K562 (cell line): ENCODE data around the gene SEMA6C. TPM values are rescaled to one million over a fixed set of nuclear protein-coding genes. Genes with fewer than 3 reads are reported as not detected.

Source experiments
- ATAC-seq: fragments of 200-7000 bp; cut with Tn5 transposase; 3 replicates; pipeline ENCODE4 v1.9.1; 2020; ENCODE audit warnings: moderate library complexity
- BruUV-seq: library from RNA; stranded (reverse); fragments of 400-500 nt; replicated peaks from 2 replicates; lab custom pipeline; 2021; lab: Mats Ljungman, UMichigan
- CTCF ChIA-PET: fragments of 300-600 bp; formaldehyde crosslinking; extraction: SDS; loops from one replicate; lab custom pipeline; 2021; ENCODE audit warnings: low intra/inter-chr PET ratio; lab: Yijun Ruan, JAX
- POLR2A ChIA-PET: fragments of 300-600, 350-650 bp; sonication (Branson Sonifier 250); formaldehyde crosslinking; extraction: SDS; loops from one replicate; lab custom pipeline; 2021; ENCODE audit warnings: antibody characterized with exemption, inconsistent platforms; lab: Yijun Ruan, JAX
- DNase-seq, 4 experiments: peaks; one replicate each; pipeline versions ENCODE4 v3.0.0 to v3.0.0-alpha.2; 2011 to 2018; ENCODE audit warnings: low spot score in 3 of 4, mixed read lengths in 3 of 4; ENCODE audit errors: extremely low read depth in 1 of 4
- FAIRE-seq: peaks from 2 replicates; lab custom pipeline; 2011; peaks lifted over from hg19 to GRCh38; lab: Jason Lieb, UNC
- H2AFZ ChIP-seq: 2 replicates; pipeline ENCODE4 v1.6.0; 2011; ENCODE audit warnings: low read depth, low read length, control low read depth, inconsistent platforms
- H3K27ac ChIP-seq: fragments of 200-600 bp; 3 replicates; pipeline ENCODE4 v1.8.0; 2011; ENCODE audit warnings: low read depth, mild to moderate bottlenecking, control low read depth, inconsistent platforms, low read length, moderate library complexity, mixed read lengths; ENCODE audit errors: extremely low read depth
- H3K27me3 ChIP-seq, 2 experiments: fragments of 300-600 bp in 1 of 2; 2 replicates in 1 of 2; 3 replicates in 1 of 2; pipeline versions ENCODE4 v1.6.0 to v1.8.0; 2011; ENCODE audit warnings: inconsistent platforms in 2 of 2, low read length in 2 of 2, mild to moderate bottlenecking in 1 of 2, mixed read lengths in 1 of 2, moderate library complexity in 1 of 2; ENCODE audit not compliant: control insufficient read depth in 2 of 2, insufficient read depth in 2 of 2
- H3K36me3 ChIP-seq: fragments of 300-600 bp; 3 replicates; pipeline ENCODE4 v1.8.0; 2011; ENCODE audit warnings: mild to moderate bottlenecking, low read length, inconsistent platforms; ENCODE audit not compliant: control insufficient read depth, insufficient read depth
- H3K4me1 ChIP-seq, 2 experiments: fragments of 200-600 bp in 1 of 2; replicated peaks in 1 of 2; 2 replicates in 1 of 2; 3 replicates in 1 of 2; pipeline versions ENCODE4 v1.5.1 to v1.8.0; 2011; ENCODE audit warnings: inconsistent platforms in 2 of 2, low read length in 2 of 2, mild to moderate bottlenecking in 1 of 2, mixed read lengths in 1 of 2, moderate library complexity in 1 of 2; ENCODE audit not compliant: control insufficient read depth in 2 of 2, insufficient read depth in 2 of 2
- H3K4me2 ChIP-seq: 2 replicates; pipeline ENCODE4 v1.6.1; 2011; ENCODE audit warnings: low read length, control low read depth, inconsistent platforms, mixed read lengths; ENCODE audit not compliant: insufficient read depth
- H3K4me3 ChIP-seq: fragments of 200-600 bp; sonication (generic), shearing (Covaris generic); 2 replicates; pipeline ENCODE4 v1.5.1; 2016; ENCODE audit warnings: control low read depth, inconsistent platforms
- H3K79me2 ChIP-seq: fragments of 200-600 bp; 3 replicates; pipeline ENCODE4 v1.8.0; 2011; ENCODE audit warnings: low read length, inconsistent platforms; ENCODE audit not compliant: control insufficient read depth, insufficient read depth
- H3K9ac ChIP-seq, 2 experiments: 2 replicates each; pipeline versions ENCODE4 v1.6.0 to v1.6.1; 2011; ENCODE audit warnings: low read depth in 2 of 2, low read length in 2 of 2, control low read depth in 1 of 2, inconsistent platforms in 1 of 2, mild to moderate bottlenecking in 1 of 2, mixed read lengths in 1 of 2; ENCODE audit not compliant: insufficient read depth in 1 of 2
- H3K9me1 ChIP-seq: one replicate; pipeline ENCODE4 v1.6.0; 2011; ENCODE audit warnings: inconsistent platforms, mild to moderate bottlenecking, low read length, moderate library complexity; ENCODE audit not compliant: control insufficient read depth, insufficient read depth
- H3K9me3 ChIP-seq: replicated peaks from 2 replicates; pipeline ENCODE4 v1.5.1; 2011; ENCODE audit warnings: low read depth, low read length, inconsistent platforms; ENCODE audit not compliant: control insufficient read depth, insufficient read depth
- H4K20me1 ChIP-seq: replicated peaks from 2 replicates; pipeline ENCODE4 v1.6.1; 2011; ENCODE audit warnings: low read length, inconsistent platforms, mixed read lengths; ENCODE audit not compliant: control insufficient read depth, insufficient read depth
- C11orf30 ChIP-seq: fragments of 450-650 bp; IDR thresholded peaks from 2 replicates; pipeline ENCODE4 v1.6.1; 2016; ENCODE audit warnings: low read depth, mild to moderate bottlenecking
- GATAD2B ChIP-seq: fragments of 450-650 bp; IDR thresholded peaks from 2 replicates; pipeline ENCODE4 v1.6.1; 2017; ENCODE audit warnings: mild to moderate bottlenecking, borderline replicate concordance
- MAFF ChIP-seq: IDR thresholded peaks from 2 replicates; pipeline ENCODE4 v1.6.1; 2012; ENCODE audit warnings: low read length, improper control_type of control experiment
- MAFG ChIP-seq: fragments of 450-650 bp; conservative IDR thresholded peaks from 2 replicates; pipeline ENCODE4 v1.6.1; 2016; ENCODE audit warnings: missing genetic modification characterization, missing compliant biosample characterization
- MCM3 ChIP-seq: fragments of 450-650 bp; IDR thresholded peaks from 2 replicates; pipeline ENCODE4 v1.6.1; 2016
- NFE2 ChIP-seq: IDR thresholded peaks from 2 replicates; pipeline ENCODE4 v1.6.1; 2014; ENCODE audit warnings: antibody characterized with exemption, low read depth
- NFE2L1 ChIP-seq: fragments of 450-650 bp; IDR thresholded peaks from 2 replicates; pipeline ENCODE4 v1.6.1; 2016; ENCODE audit warnings: missing genetic modification characterization, low read depth, mild to moderate bottlenecking, missing compliant biosample characterization, moderate library complexity, borderline replicate concordance
- ZNF316 ChIP-seq: fragments of 450-650 bp; IDR thresholded peaks from 2 replicates; pipeline ENCODE4 v1.6.1; 2016
- WGBS: fragments of 100-300 bp; shearing (Covaris generic); methylation state at CpG from one replicate; pipeline ENCODE4 v1.1.6; 2016; ENCODE audit warnings: low coverage, mixed read lengths; ENCODE audit not compliant: insufficient coverage; ENCODE audit errors: missing lambda C conversion rate; 5-methylcytosine and 5-hydroxymethylcytosine counted together
- in situ Hi-C: fragments of 300-500 bp; cut with MboI; formaldehyde crosslinking; loops from 4 replicates; pipeline ENCODE4 v1.15.0; 2018; ENCODE audit warnings: inconsistent platforms, mixed read lengths
- intact Hi-C: fragments of 100-400 bp; cut with micrococcal nuclease; formaldehyde crosslinking; loops from 2 replicates; pipeline ENCODE4 v1.14.2; 2022
- polyA plus RNA-seq, 8 experiments: library from polyadenylated mRNA; depleted of rRNA in 4 of 8; stranded (reverse) in 5 of 8; unstranded in 3 of 8; fragments of >200 nt; fragmentation: Nextera tagmentation in 2 of 8; fragmentation: Illumina TruSeq in 1 of 8; extraction: Ambion mirVana in 2 of 8; extraction: Trizol in 1 of 8; gene quantifications; 2 replicates each; pipeline versions ENCODE4 v1.2.1 to v1.2.3, GENCODE V29; 2011 to 2014; ENCODE audit warnings: inconsistent platforms in 1 of 8, missing spikeins in 1 of 8
- total RNA-seq, 7 experiments: library from RNA; depleted of rRNA in 6 of 7; stranded (reverse); fragments of >200 nt in 6 of 7; fragmentation: Illumina TruSeq in 2 of 7; extraction: Trizol in 2 of 7; gene quantifications; 2 replicates each; pipeline versions ENCODE4 v1.2.1 to v1.2.3, GENCODE V29; 2011 to 2021; ENCODE audit warnings: low replicate concordance in 1 of 7

The SEMA6C gene
- total and polyA plus RNA-seq, 9 of the 15 experiments (the other 6 are each of a cell fraction or from before 2014, with no cell fraction given): 0.03 to 4.6 (median 0.95) TPM

GRCh38 chr1:151085953-151086559 lies 60.4 kb downstream of the SEMA6C start:
- H2AFZ ChIP-seq: no peak overlapping the region
- no peak overlapping the region for H3K4me2 ChIP-seq
- WGBS: 44% methylated on average over 4 of the region's 4 CpGs
- H3K4me1 ChIP-seq: no peaks in the 10 kb centered on the region
- no peaks in the 10 kb centered on the region for H3K36me3 ChIP-seq
- ChIA-PET POLR2A (interaction anchor here (0.5 to 1.6 kb wide), 3 partner anchors 10 to 85 kb away, joined by 3 to 4 read pairs (median 3); partner anchors contain the start of gene MLLT11), CTCF (interaction anchor here (0.6 kb wide), 1 partner anchor 29 kb away, joined by 4 read pairs; no protein-coding TSS in a partner anchor)
- H3K27me3 ChIP-seq: no peaks in the 10 kb centered on the region
- intact Hi-C loops: no loop called here
- H3K9me1 ChIP-seq: no peaks in the 10 kb centered on the region
- BruUV-seq: no TSS peak
- H3K79me2 ChIP-seq: no peaks in the 10 kb centered on the region
- no peaks in the 10 kb centered on the region for H4K20me1 ChIP-seq
- H3K4me3 ChIP-seq: no peak overlapping the region
- no peaks in the 10 kb centered on the region for H3K9me3 ChIP-seq
- no peak overlapping the region for H3K9ac ChIP-seq
- in situ Hi-C loops: no loop called here
- no peak overlapping the region for H3K27ac ChIP-seq
- ATAC-seq (no peak), FAIRE-seq (no peak), DNase-seq (no peak)
- TF ChIP-seq MCM3 (no peak), MAFG (tag) (peak; percentile 60), NFE2 (peak; percentile 58), MAFF (peak; percentile 43; the same call in 1 of the 2 replicates), C11orf30 (peak; percentile 45), NFE2L1 (tag) (peak; percentile 29; the same call in 1 of the 2 replicates), GATAD2B (no peak), ZNF316 (peak; percentile 50)

Other genes with a start within 250 kb of the SEMA6C start
Only the 7 nearest of the 21 such genes appear.
- 4.8 and 6.9 TPM in 2 replicates for gene GABPB2, start 75.9 kb downstream of the SEMA6C start, total RNA-seq (2014; rRNA removed)
- gene GABPB2, start 75.9 kb downstream of the SEMA6C start, total RNA-seq (2014; rRNA removed; fragmentation: Illumina TruSeq; extraction: Trizol): 8.0 and 9.6 TPM in 2 replicates
- 6.1 and 7.1 TPM in 2 replicates for gene GABPB2, start 75.9 kb downstream of the SEMA6C start, total RNA-seq (2015; rRNA removed; fragmentation: Illumina TruSeq; extraction: Trizol)
- 5.9 and 6.6 TPM in 2 replicates for gene GABPB2, start 75.9 kb downstream of the SEMA6C start, total RNA-seq (2021)
- gene GABPB2, start 75.9 kb downstream of the SEMA6C start, polyA plus RNA-seq (2011; rRNA removed): 13.3 and 18.6 TPM in 2 replicates
- 4.8 and 6.4 TPM in 2 replicates for gene GABPB2, start 75.9 kb downstream of the SEMA6C start, polyA plus RNA-seq (2014; fragmentation: Illumina TruSeq; extraction: Trizol)
- 1 to 10 TPM; 2.2 to 3.0 TPM for gene GABPB2, start 75.9 kb downstream of the SEMA6C start, polyA plus RNA-seq (2014; fragmentation: Nextera tagmentation; extraction: Ambion mirVana)
- 6.1 and 7.1 TPM in 2 replicates for gene GABPB2, start 75.9 kb downstream of the SEMA6C start, polyA plus RNA-seq (2014; rRNA removed)
- gene TNFAIP8L2, start 10.0 kb upstream of the SEMA6C start, total RNA-seq (2014; rRNA removed): 0.45 and 1.7 TPM in 2 replicates
- gene TNFAIP8L2, start 10.0 kb upstream of the SEMA6C start, total RNA-seq (2014; rRNA removed; fragmentation: Illumina TruSeq; extraction: Trizol): 0.29 and 0.55 TPM in 2 replicates
- 0.30 and 0.43 TPM in 2 replicates for gene TNFAIP8L2, start 10.0 kb upstream of the SEMA6C start, total RNA-seq (2015; rRNA removed; fragmentation: Illumina TruSeq; extraction: Trizol)
- gene TNFAIP8L2, start 10.0 kb upstream of the SEMA6C start, total RNA-seq (2021): 0.25 and 0.31 TPM in 2 replicates
- 0.52 and 1.7 TPM in 2 replicates for gene TNFAIP8L2, start 10.0 kb upstream of the SEMA6C start, polyA plus RNA-seq (2011; rRNA removed)
- 0.34 and 0.54 TPM in 2 replicates for gene TNFAIP8L2, start 10.0 kb upstream of the SEMA6C start, polyA plus RNA-seq (2014; fragmentation: Illumina TruSeq; extraction: Trizol)
- 1 to 10 TPM; 1.1 to 1.2 TPM for gene TNFAIP8L2, start 10.0 kb upstream of the SEMA6C start, polyA plus RNA-seq (2014; fragmentation: Nextera tagmentation; extraction: Ambion mirVana)
- 0.05 and 0.09 TPM in 2 replicates for gene TNFAIP8L2, start 10.0 kb upstream of the SEMA6C start, polyA plus RNA-seq (2014; rRNA removed)
- gene LYSMD1, start 19.3 kb upstream of the SEMA6C start, total RNA-seq (2014; rRNA removed): 6.2 and 7.4 TPM in 2 replicates
- 6.3 and 8.0 TPM in 2 replicates for gene LYSMD1, start 19.3 kb upstream of the SEMA6C start, total RNA-seq (2014; rRNA removed; fragmentation: Illumina TruSeq; extraction: Trizol)
- gene LYSMD1, start 19.3 kb upstream of the SEMA6C start, total RNA-seq (2015; rRNA removed; fragmentation: Illumina TruSeq; extraction: Trizol): 6.1 and 6.6 TPM in 2 replicates
- 5.9 and 6.0 TPM in 2 replicates for gene LYSMD1, start 19.3 kb upstream of the SEMA6C start, total RNA-seq (2021)
- gene LYSMD1, start 19.3 kb upstream of the SEMA6C start, polyA plus RNA-seq (2011; rRNA removed): 6.0 and 6.2 TPM in 2 replicates
- gene LYSMD1, start 19.3 kb upstream of the SEMA6C start, polyA plus RNA-seq (2014; fragmentation: Illumina TruSeq; extraction: Trizol): 6.5 and 9.4 TPM in 2 replicates
- gene LYSMD1, start 19.3 kb upstream of the SEMA6C start, polyA plus RNA-seq (2014; fragmentation: Nextera tagmentation; extraction: Ambion mirVana): 1 to 10 TPM; 2.2 to 3.3 TPM
- 4.7 and 6.2 TPM in 2 replicates for gene LYSMD1, start 19.3 kb upstream of the SEMA6C start, polyA plus RNA-seq (2014; rRNA removed)
- gene SCNM1, start 19.5 kb upstream of the SEMA6C start, total RNA-seq (2014; rRNA removed): 67.4 and 74.3 TPM in 2 replicates
- gene SCNM1, start 19.5 kb upstream of the SEMA6C start, total RNA-seq (2014; rRNA removed; fragmentation: Illumina TruSeq; extraction: Trizol): 54.1 and 63.0 TPM in 2 replicates
- gene SCNM1, start 19.5 kb upstream of the SEMA6C start, total RNA-seq (2015; rRNA removed; fragmentation: Illumina TruSeq; extraction: Trizol): 61.7 and 62.3 TPM in 2 replicates
- 50.1 and 50.7 TPM in 2 replicates for gene SCNM1, start 19.5 kb upstream of the SEMA6C start, total RNA-seq (2021)
- gene SCNM1, start 19.5 kb upstream of the SEMA6C start, polyA plus RNA-seq (2011; rRNA removed): 17.2 and 22.5 TPM in 2 replicates
- gene SCNM1, start 19.5 kb upstream of the SEMA6C start, polyA plus RNA-seq (2014; fragmentation: Illumina TruSeq; extraction: Trizol): 80.6 and 100 TPM in 2 replicates
- 100 to 1,000 TPM; 203 to 204 TPM for gene SCNM1, start 19.5 kb upstream of the SEMA6C start, polyA plus RNA-seq (2014; fragmentation: Nextera tagmentation; extraction: Ambion mirVana)
- gene SCNM1, start 19.5 kb upstream of the SEMA6C start, polyA plus RNA-seq (2014; rRNA removed): 37.3 TPM in 2 replicates
- gene TMOD4, start 29.4 kb upstream of the SEMA6C start, total RNA-seq (2014; rRNA removed): 1.0 and 1.5 TPM in 2 replicates
- gene TMOD4, start 29.4 kb upstream of the SEMA6C start, total RNA-seq (2014; rRNA removed; fragmentation: Illumina TruSeq; extraction: Trizol): 0.18 and 1.1 TPM in 2 replicates
- 0.22 and 0.57 TPM in 2 replicates for gene TMOD4, start 29.4 kb upstream of the SEMA6C start, total RNA-seq (2015; rRNA removed; fragmentation: Illumina TruSeq; extraction: Trizol)
- gene TMOD4, start 29.4 kb upstream of the SEMA6C start, total RNA-seq (2021): 0.60 and 1.2 TPM in 2 replicates
- gene TMOD4, start 29.4 kb upstream of the SEMA6C start, polyA plus RNA-seq (2011; rRNA removed): 1.4 and 1.8 TPM in 2 replicates
- gene TMOD4, start 29.4 kb upstream of the SEMA6C start, polyA plus RNA-seq (2014; fragmentation: Illumina TruSeq; extraction: Trizol): 0.35 and 1.0 TPM in 2 replicates
- gene TMOD4, start 29.4 kb upstream of the SEMA6C start, polyA plus RNA-seq (2014; fragmentation: Nextera tagmentation; extraction: Ambion mirVana): under 1 TPM in 1 of 2 experiments, not detected in 1; 0.57 TPM
- gene TMOD4, start 29.4 kb upstream of the SEMA6C start, polyA plus RNA-seq (2014; rRNA removed): 0.12 and 1.5 TPM in 2 replicates
- gene VPS72, start 43.6 kb upstream of the SEMA6C start, total RNA-seq (2014; rRNA removed): 72.2 and 78.4 TPM in 2 replicates
- gene VPS72, start 43.6 kb upstream of the SEMA6C start, total RNA-seq (2014; rRNA removed; fragmentation: Illumina TruSeq; extraction: Trizol): 58.2 and 64.5 TPM in 2 replicates
- gene VPS72, start 43.6 kb upstream of the SEMA6C start, total RNA-seq (2015; rRNA removed; fragmentation: Illumina TruSeq; extraction: Trizol): 73.7 and 79.6 TPM in 2 replicates
- 75.7 and 81.6 TPM in 2 replicates for gene VPS72, start 43.6 kb upstream of the SEMA6C start, total RNA-seq (2021)
- 80.9 and 113 TPM in 2 replicates for gene VPS72, start 43.6 kb upstream of the SEMA6C start, polyA plus RNA-seq (2011; rRNA removed)
- 126 and 131 TPM in 2 replicates for gene VPS72, start 43.6 kb upstream of the SEMA6C start, polyA plus RNA-seq (2014; fragmentation: Illumina TruSeq; extraction: Trizol)
- 10 to 100 TPM in 1 of 2 experiments, 1 to 10 TPM in 1; 7.2 to 21.9 TPM for gene VPS72, start 43.6 kb upstream of the SEMA6C start, polyA plus RNA-seq (2014; fragmentation: Nextera tagmentation; extraction: Ambion mirVana)
- gene VPS72, start 43.6 kb upstream of the SEMA6C start, polyA plus RNA-seq (2014; rRNA removed): 89.0 and 96.0 TPM in 2 replicates
- gene PIP5K1A, start 51.9 kb upstream of the SEMA6C start, total RNA-seq (2014; rRNA removed): 16.9 and 21.3 TPM in 2 replicates
- gene PIP5K1A, start 51.9 kb upstream of the SEMA6C start, total RNA-seq (2014; rRNA removed; fragmentation: Illumina TruSeq; extraction: Trizol): 18.8 and 20.6 TPM in 2 replicates
- gene PIP5K1A, start 51.9 kb upstream of the SEMA6C start, total RNA-seq (2015; rRNA removed; fragmentation: Illumina TruSeq; extraction: Trizol): 22.8 and 24.9 TPM in 2 replicates
- gene PIP5K1A, start 51.9 kb upstream of the SEMA6C start, total RNA-seq (2021): 21.9 and 25.8 TPM in 2 replicates
- 33.5 and 42.4 TPM in 2 replicates for gene PIP5K1A, start 51.9 kb upstream of the SEMA6C start, polyA plus RNA-seq (2011; rRNA removed)
- gene PIP5K1A, start 51.9 kb upstream of the SEMA6C start, polyA plus RNA-seq (2014; fragmentation: Illumina TruSeq; extraction: Trizol): 26.3 and 36.4 TPM in 2 replicates
- 1 to 10 TPM; 1.9 to 4.2 TPM for gene PIP5K1A, start 51.9 kb upstream of the SEMA6C start, polyA plus RNA-seq (2014; fragmentation: Nextera tagmentation; extraction: Ambion mirVana)
- gene PIP5K1A, start 51.9 kb upstream of the SEMA6C start, polyA plus RNA-seq (2014; rRNA removed): 17.2 and 22.4 TPM in 2 replicates